Measurements from ENCODE around the gene RPN2. TPM values are rescaled to one million over a fixed set of nuclear protein-coding genes. Genes with fewer than 3 reads are reported as not detected.

RPN2 gene
- total RNA-seq, 2 experiments from 2014 or later: 102 to 104 TPM

GRCh38 chr20:37158248-37158647, 20.9 kb upstream of the RPN2 start:
- H3K4me3 Mint-ChIP-seq: no peak overlapping the region
- no peak overlapping the region for H3K27ac Mint-ChIP-seq
- H3K27me3 Mint-ChIP-seq (ENCODE audit: low read depth): no peaks in the 10 kb centered on the region
- no peaks in the 10 kb centered on the region for H3K9me3 Mint-ChIP-seq
- DNase-seq: no peak
- no peaks in the 10 kb centered on the region for H3K36me3 Mint-ChIP-seq (ENCODE audit: low read depth)
- H3K4me1 Mint-ChIP-seq (ENCODE audit: low read depth): no peaks in the 10 kb centered on the region
- intact Hi-C loops (cut with micrococcal nuclease): no loop called here
- CTCF ChIA-PET: interaction anchor here (1.0 kb wide), 1 partner anchor 33 kb away, joined by 3 read pairs; no protein-coding TSS in a partner anchor

DNA sequence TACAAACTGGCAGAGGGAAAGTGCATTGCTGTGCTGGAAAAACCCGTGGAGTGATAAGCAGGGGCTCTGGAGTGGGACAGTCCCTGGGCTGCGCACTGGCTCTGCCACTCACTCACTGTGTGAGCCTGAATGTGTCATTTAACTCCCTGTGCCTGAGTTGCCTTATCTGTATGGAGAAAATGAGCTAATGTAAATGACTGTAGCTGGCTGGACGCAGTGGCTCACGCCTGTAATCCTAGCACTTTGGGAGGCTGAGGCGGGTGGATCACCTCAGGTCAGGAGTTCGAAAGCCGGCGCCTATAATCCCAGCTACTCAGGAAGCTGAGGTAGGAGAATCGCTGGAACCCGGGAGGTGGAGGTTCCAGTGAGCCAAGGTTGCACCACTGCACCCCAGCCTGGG, 18.4 kb upstream of the RPN2 start:
- Mint-ChIP-seq H3K9me3 (no peaks in the 10 kb centered on the region), H3K27ac (no peak overlapping the region), H3K27me3 (ENCODE audit: low read depth) (no peaks in the 10 kb centered on the region), H3K4me1 (ENCODE audit: low read depth) (no peaks in the 10 kb centered on the region), H3K36me3 (ENCODE audit: low read depth) (no peaks in the 10 kb centered on the region), H3K4me3 (no peak overlapping the region)
- intact Hi-C loops (cut with micrococcal nuclease): no loop called here
- no peak for DNase-seq
- CTCF ChIA-PET: no interaction called here

DNA sequence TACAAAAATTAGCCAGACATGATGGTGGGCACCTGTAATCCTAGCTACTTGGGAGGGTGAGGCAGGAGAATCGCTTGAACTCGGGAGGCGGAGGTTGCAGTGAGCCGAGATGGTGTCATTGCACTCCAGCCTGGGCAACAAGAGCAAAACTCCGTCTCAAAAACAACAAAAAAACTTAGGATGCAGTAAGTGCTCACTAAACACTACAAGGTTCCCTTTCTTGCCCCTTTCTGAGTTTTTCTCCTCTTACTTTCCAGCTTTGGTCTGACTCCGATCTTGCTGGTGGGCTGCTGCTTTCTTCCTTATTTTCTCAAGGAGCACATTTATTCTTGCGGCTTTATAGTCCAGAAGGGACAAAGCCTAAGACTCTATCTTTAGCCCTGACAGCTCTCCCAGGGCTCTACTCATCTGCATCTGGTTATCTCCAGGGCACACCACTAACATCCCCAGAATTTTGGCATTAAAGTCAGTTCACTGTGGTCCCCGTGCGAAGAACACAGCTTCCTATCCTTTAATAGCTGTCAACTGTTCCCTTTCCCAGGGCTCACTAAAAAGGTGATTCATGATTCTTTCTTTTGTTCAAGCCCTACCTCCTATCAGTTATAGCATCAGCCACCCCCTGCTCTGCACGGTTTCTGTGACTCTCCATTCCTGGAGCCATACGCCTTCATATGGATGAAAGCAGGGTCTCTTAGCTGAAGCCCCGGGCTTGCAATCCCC, 17.1 kb upstream of the RPN2 start:
- H3K4me1 Mint-ChIP-seq (ENCODE audit: low read depth): no peaks in the 10 kb centered on the region
- CTCF ChIA-PET: no interaction called here
- DNase-seq: no peak
- H3K9me3 Mint-ChIP-seq: no peaks in the 10 kb centered on the region
- intact Hi-C loops (cut with micrococcal nuclease): no loop called here
- H3K27ac Mint-ChIP-seq: no peak overlapping the region
- H3K36me3 Mint-ChIP-seq (ENCODE audit: low read depth): no peaks in the 10 kb centered on the region
- H3K27me3 Mint-ChIP-seq (ENCODE audit: low read depth): no peaks in the 10 kb centered on the region
- H3K4me3 Mint-ChIP-seq: no peak overlapping the region

DNA sequence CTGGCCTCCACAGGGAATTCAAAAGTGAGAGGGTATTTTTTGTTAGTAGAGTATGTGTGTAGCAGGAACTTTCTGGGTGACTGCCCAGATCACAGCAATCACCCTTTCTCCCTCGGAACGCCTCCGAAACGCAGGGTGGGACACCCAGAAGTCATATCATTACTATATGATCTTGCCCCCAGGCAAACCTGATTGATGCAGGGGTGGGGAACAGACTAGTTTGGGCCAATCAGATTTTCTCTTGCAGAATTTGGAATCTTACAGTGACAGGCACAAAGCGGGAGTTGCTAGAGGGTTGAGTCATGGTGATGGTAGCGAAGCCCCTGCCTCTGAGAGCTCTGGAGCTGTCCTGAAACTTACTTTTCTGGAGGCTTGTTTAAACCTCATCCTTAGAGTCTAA, 16.5 kb upstream of the RPN2 start:
- intact Hi-C loops (cut with micrococcal nuclease): no loop called here
- CTCF ChIA-PET: no interaction called here
- no peaks in the 10 kb centered on the region for H3K9me3 Mint-ChIP-seq
- H3K27me3 Mint-ChIP-seq (ENCODE audit: low read depth): no peaks in the 10 kb centered on the region
- no peak overlapping the region for H3K4me3 Mint-ChIP-seq
- no peaks in the 10 kb centered on the region for H3K4me1 Mint-ChIP-seq (ENCODE audit: low read depth)
- DNase-seq: no peak
- no peak overlapping the region for H3K27ac Mint-ChIP-seq
- H3K36me3 Mint-ChIP-seq (ENCODE audit: low read depth): no peaks in the 10 kb centered on the region

DNA sequence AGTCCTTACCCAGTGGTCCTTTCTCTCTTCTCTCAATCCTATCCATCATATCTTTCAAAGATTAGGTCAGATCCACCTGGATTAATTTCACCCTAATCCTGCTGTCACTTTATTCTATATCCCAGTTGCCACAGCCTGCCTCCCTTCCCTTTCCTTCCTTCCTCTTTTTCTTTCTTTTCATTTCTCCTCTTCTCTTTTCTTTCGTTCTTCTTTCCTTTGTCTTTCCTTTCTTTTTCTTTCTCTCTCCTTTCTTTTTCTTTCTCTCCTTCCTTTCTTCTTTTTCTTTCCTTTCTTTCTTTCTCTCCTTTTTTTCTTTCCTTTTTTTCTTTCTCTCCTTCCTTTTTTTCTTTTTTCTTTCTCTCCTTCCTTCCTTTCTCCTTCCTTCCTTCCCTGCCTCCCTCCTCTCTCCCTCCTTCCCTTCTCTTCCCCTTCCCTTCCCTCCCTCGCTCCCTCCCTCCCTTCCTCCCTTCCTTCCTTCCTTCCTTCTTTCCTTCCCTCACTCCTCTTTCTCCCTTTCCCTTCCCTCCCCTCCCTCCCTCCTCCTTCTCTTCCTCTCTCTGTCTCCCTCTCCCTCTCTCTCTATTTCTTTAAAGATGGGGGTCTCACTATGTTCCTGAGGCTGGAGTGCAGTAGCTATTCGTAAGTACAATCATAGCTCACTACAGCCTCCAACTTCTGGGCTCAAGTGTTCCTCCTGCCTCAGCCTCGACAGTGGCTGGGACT, 15.1 kb upstream of the RPN2 start:
- no peak for DNase-seq
- intact Hi-C loops (cut with micrococcal nuclease): no loop called here
- no peak overlapping the region for H3K4me3 Mint-ChIP-seq
- CTCF ChIA-PET: no interaction called here
- no peaks in the 10 kb centered on the region for H3K9me3 Mint-ChIP-seq
- H3K27ac Mint-ChIP-seq: no peak overlapping the region
- H3K4me1 Mint-ChIP-seq (ENCODE audit: low read depth): no peaks in the 10 kb centered on the region
- no peaks in the 10 kb centered on the region for H3K36me3 Mint-ChIP-seq (ENCODE audit: low read depth)
- H3K27me3 Mint-ChIP-seq (ENCODE audit: low read depth): no peaks in the 10 kb centered on the region

DNA sequence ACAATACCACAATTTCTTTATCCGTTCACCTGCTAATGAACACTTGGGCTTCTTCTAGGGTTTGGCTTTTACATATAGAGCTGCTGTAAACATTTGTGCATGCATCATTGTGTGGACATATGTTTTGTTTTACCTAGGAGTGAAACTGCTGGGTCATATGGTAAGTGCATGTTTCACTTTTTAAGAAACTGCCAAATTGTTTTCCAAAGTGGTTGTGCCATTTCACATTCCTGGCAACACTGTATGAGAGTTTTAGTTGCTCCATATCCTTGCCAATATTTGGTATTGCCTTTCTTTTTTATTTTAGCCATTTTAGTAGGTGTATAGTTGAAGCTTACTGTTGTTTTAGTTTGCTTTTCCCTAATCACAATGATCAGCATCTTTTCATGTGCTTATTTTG, 14.1 kb upstream of the RPN2 start:
- H3K4me3 Mint-ChIP-seq: no peak overlapping the region
- H3K27me3 Mint-ChIP-seq (ENCODE audit: low read depth): no peaks in the 10 kb centered on the region
- no peak for DNase-seq
- CTCF ChIA-PET: interaction anchor here (0.7 to 0.9 kb wide), 2 partner anchors 10 to 45 kb away, joined by 3 read pairs; no protein-coding TSS in a partner anchor
- intact Hi-C loops (cut with micrococcal nuclease): no loop called here
- no peak overlapping the region for H3K27ac Mint-ChIP-seq
- H3K36me3 Mint-ChIP-seq (ENCODE audit: low read depth): no peaks in the 10 kb centered on the region
- H3K9me3 Mint-ChIP-seq: no peaks in the 10 kb centered on the region
- no peaks in the 10 kb centered on the region for H3K4me1 Mint-ChIP-seq (ENCODE audit: low read depth)

DNA sequence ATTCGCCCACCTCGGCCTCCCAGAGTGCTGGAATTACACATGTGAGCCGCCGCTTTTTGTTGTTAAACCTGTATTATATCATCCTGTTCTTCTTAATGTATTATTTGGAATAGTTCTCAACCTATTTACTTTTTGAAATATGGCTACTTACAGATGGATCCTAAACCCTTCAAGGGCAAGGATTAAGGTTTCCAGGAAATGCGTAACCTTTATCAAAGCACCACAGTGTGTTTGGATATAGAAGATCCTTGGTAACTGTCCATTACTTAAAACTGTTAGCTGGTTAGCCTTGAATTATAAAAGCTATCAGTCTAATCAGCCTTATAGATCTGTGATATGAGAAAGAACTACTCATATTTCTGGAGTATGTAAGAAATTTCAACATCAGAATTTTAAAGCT, 12.3 kb upstream of the RPN2 start:
- no peaks in the 10 kb centered on the region for H3K4me1 Mint-ChIP-seq (ENCODE audit: low read depth)
- DNase-seq: no peak
- H3K4me3 Mint-ChIP-seq: no peak overlapping the region
- H3K36me3 Mint-ChIP-seq (ENCODE audit: low read depth): no peaks in the 10 kb centered on the region
- CTCF ChIA-PET: interaction anchor here (1.1 to 3.0 kb wide), 2 partner anchors 24 to 28 kb away, joined by 3 to 11 read pairs; no protein-coding TSS in a partner anchor
- H3K9me3 Mint-ChIP-seq: no peaks in the 10 kb centered on the region
- no peaks in the 10 kb centered on the region for H3K27me3 Mint-ChIP-seq (ENCODE audit: low read depth)
- no peak overlapping the region for H3K27ac Mint-ChIP-seq
- intact Hi-C loops (cut with micrococcal nuclease): no loop called here

DNA sequence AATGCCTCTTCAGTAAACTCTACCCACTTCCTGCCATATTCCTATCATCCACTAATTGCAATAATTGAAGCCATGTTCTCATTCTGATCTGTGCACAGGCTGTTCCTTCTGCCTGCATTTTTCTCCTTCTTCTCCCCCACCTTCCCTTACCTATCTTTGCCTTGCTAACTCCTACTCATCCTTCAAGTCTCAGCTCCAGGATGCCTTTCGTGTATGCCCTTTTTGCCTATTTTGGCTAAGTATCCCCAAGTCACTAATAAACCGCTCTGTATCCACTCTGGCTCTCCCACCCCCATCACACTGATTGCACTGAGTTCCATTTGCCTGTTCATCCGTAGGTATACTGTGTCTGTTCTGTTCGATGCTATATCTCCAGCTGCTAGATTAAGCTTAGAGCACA, 6.3 kb upstream of the RPN2 start:
- H3K4me3 Mint-ChIP-seq: no peak overlapping the region
- H3K27ac Mint-ChIP-seq: no peak overlapping the region
- DNase-seq: no peak
- no peaks in the 10 kb centered on the region for H3K27me3 Mint-ChIP-seq (ENCODE audit: low read depth)
- CTCF ChIA-PET: interaction anchor here (0.7 to 1.0 kb wide), 3 partner anchors 21 to 24 kb away, joined by 3 to 4 read pairs (median 4); no protein-coding TSS in a partner anchor
- no peaks in the 10 kb centered on the region for H3K9me3 Mint-ChIP-seq
- intact Hi-C loops (cut with micrococcal nuclease): no loop called here
- no peaks in the 10 kb centered on the region for H3K36me3 Mint-ChIP-seq (ENCODE audit: low read depth)
- no peaks in the 10 kb centered on the region for H3K4me1 Mint-ChIP-seq (ENCODE audit: low read depth)

DNA sequence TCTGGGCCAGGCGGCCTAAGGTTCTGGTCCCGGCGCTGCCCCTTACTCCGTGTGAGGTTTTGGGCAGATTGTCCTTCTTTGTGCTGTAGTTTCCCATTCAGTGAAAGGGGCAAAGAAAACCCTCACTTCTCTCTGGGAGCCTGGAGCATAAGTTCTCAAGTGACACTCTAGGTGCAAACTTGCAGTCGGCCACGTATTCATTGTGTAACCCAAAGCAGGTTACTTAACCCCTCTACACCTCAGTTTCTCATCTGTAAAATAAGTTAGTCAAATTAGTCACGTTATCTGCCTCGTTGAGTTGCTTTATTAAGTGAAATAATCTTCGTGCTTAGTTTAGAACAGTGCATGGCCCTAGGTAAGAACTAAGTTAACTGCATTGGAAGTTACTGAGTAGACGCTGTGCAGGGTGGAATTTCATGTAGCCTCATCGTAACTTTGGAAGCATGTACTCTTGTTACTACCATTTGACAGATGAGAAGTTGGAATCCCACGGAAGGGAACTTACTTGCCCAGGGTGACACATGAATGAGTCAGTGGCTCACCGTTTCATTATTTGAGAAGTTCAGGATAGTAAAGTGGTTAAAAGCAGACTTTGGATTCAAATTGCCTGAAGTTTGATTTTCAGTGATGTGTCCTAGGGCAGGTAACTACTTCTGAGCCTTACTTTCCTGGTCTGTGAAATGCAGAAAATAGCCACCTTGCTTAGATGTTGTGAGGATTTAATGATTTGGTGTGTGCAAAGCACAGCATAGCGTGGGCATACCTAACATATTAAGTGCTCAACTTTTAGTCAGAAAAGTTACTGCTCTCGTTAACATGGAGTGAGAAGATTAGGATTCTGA, 774 bp downstream of the RPN2 start:
- intact Hi-C loops (cut with micrococcal nuclease): loop anchor here (2.0 kb wide), 3 partner anchors 229 to 853 kb away; partner anchors contain the start of genes RPRD1B, SAMHD1 and TTI1
- DNase-seq: peak; percentile 34
- Mint-ChIP-seq H3K27ac (peak overlapping the region; percentile 97), H3K9me3 (no peaks in the 10 kb centered on the region), H3K27me3 (ENCODE audit: low read depth) (no peaks in the 10 kb centered on the region), H3K36me3 (ENCODE audit: low read depth) (peaks cover 11% of the 10 kb centered on the region), H3K4me1 (ENCODE audit: low read depth) (peaks cover 43% of the 10 kb centered on the region), H3K4me3 (peak overlapping the region; percentile 94)
- CTCF ChIA-PET: interaction anchor here (0.7 to 4.9 kb wide), 5 partner anchors 11 to 348 kb away, joined by 3 to 45 read pairs (median 4); no protein-coding TSS in a partner anchor

GRCh38 chr20:37185686-37186085, 6.6 kb downstream of the RPN2 start:
- no peak for DNase-seq
- peaks cover 69% of the 10 kb centered on the region for H3K4me1 Mint-ChIP-seq (ENCODE audit: low read depth)
- H3K9me3 Mint-ChIP-seq: no peaks in the 10 kb centered on the region
- peaks cover 38% of the 10 kb centered on the region for H3K36me3 Mint-ChIP-seq (ENCODE audit: low read depth)
- H3K4me3 Mint-ChIP-seq: no peak overlapping the region
- no peaks in the 10 kb centered on the region for H3K27me3 Mint-ChIP-seq (ENCODE audit: low read depth)
- no peak overlapping the region for H3K27ac Mint-ChIP-seq
- CTCF ChIA-PET: interaction anchor here (0.7 to 1.0 kb wide), 2 partner anchors 9 to 986 kb away, joined by 3 to 4 read pairs; no protein-coding TSS in a partner anchor
- intact Hi-C loops (cut with micrococcal nuclease): no loop called here

DNA sequence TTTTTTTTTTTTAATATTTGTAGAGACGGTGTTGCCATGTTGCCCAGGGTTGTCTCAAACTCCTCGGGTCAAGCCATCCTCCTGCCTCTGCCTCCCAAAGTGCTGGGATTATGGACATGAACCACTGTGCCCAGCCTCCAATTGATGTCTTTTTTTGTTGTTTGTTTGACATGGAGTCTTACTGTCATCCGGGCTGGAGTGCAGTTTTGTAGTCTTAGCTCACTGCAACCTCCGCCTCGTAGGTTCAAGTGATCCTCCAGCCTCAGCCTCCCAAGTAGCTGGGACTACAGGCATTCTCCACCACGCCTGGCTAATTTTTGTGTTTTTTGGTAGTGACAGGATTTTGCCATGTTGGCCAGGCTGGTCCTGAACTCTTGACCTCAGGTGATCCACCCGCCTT, 9.7 kb downstream of the RPN2 start:
- CTCF ChIA-PET: interaction anchor here (0.6 to 8.4 kb wide), 4 partner anchors 7 to 95 kb away, joined by 4 to 45 read pairs (median 24); partner anchors contain the start of genes MROH8 and RPN2
- H3K36me3 Mint-ChIP-seq (ENCODE audit: low read depth): peaks cover 47% of the 10 kb centered on the region
- H3K27me3 Mint-ChIP-seq (ENCODE audit: low read depth): no peaks in the 10 kb centered on the region
- no peaks in the 10 kb centered on the region for H3K9me3 Mint-ChIP-seq
- H3K4me3 Mint-ChIP-seq: no peak overlapping the region
- no peak for DNase-seq
- peaks cover 65% of the 10 kb centered on the region for H3K4me1 Mint-ChIP-seq (ENCODE audit: low read depth)
- intact Hi-C loops (cut with micrococcal nuclease): loop anchor here (1.0 kb wide), 1 partner anchor 10 kb away; no protein-coding TSS in a partner anchor
- H3K27ac Mint-ChIP-seq: peak overlapping the region; percentile 37

Measured in activated naive CD4-positive, alpha-beta T cell treated with anti-CD3 and anti-CD28 coated beads for 36 hours (primary cell).